Fibroblast of skin of back (primary cell): ENCODE measurements around the gene SLC52A1.

Experiments
- DNase-seq: peaks from one replicate; pipeline ENCODE4 v3.0.0-alpha.2; 2013

The SLC52A1 gene

GRCh38 chr17:4987767-4988567 is 47.3 kb downstream of the SLC52A1 start:
- peak; percentile 42 for DNase-seq

DNA sequence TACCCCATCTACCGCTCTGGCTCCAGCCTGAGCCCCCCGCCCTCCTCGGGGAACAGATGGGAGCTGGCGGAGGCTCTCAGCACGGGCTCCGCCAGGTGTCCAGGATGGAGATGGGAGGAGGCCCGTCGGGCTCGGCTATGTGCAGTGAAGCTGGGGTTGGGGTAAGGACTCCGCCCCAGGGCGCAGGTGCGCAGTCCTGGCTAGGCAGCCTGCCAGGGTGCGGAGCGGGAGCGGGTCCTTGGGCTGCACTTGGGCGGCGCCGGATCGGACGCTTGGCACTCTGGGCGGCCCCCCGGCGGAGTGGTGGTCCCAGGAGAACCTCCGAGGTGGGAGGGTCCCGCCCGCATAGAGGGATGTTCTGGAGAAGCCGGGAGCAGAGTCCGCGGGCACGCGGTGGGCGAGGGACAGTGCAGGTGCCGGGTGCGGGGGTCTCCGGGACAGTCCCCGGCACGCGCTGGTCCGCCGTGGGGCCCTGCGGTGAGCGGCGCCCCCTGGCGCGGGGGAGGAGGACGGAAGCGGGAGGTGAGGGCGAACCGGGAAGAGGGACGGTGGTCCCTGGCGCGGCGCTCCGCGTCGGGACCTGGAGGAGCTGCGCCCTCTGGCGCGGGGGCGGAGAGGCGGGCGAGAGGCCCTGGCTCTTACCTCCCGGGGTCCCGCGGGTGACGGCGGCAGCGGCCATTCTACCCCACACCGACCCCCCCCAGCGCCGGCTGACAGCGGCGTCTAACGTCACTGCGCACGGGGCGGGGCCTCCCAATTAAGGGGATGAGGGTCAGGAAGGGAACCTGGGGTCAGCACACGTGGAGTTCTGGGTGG is 48.1 kb downstream of the SLC52A1 start, which contains the start of gene CAMTA2:
TSS of gene CAMTA2 (minus strand) at position 725 of the 816 bp plus-strand sequence. CDS start 1,453 bp downstream, outside the sequence.
- DNase-seq: peak; percentile 84

DNA sequence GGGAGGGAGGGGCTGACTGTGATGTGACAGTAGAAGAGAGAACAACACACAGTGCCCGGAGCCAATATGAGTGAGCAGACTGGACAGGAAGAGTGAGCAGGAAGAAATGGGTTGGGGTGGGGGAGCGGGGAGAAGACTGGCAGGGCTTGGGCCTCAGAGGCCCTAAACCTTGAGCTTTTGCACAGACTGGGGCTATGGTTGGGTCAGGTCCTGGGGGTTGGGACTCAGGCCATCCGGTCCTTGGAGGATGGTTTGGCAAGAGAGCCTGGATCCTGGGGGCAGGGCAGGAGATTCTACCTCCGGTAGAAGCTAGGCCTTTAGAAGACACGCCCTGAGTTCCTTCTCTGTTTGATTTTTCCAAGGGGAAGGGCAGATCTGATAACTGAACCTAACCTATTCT is 48.8 kb downstream of the SLC52A1 start:
- peak; percentile 19 for DNase-seq
